ENCODE data around the gene FER1L5. TPM values are rescaled to one million over a fixed set of nuclear protein-coding genes. Genes with fewer than 3 reads are reported as not detected.

Gene FER1L5
- polyA plus RNA-seq, 1 of the 3 experiments (the other 2 are of a cell fraction): 0.02 TPM

- Histone ChIP-seq H4K20me1 (ENCODE audit: insufficient read depth) (no peaks in the 10 kb centered on the region), H3K4me3 (ENCODE audit: low read depth in 2 of 2, low read length in 1 of 2) (no peak overlapping the region), H3K36me3 (replicated peaks in 1 of 2; ENCODE audit: control insufficient read depth in 1 of 2, insufficient read depth in 2 of 2, low read length in 1 of 2) (no peaks in the 10 kb centered on the region), H3K4me1 (ENCODE audit: control insufficient read depth in 1 of 2, insufficient read depth in 2 of 2, low read depth in 1 of 2, low read length in 1 of 2) (peaks cover 0 to 17% of the 10 kb centered on the region in 2 experiments; a peak in 1 of 4 replicates), H3K27me3 (ENCODE audit: insufficient read depth) (no peaks in the 10 kb centered on the region; the same call in 1 of the 2 replicates), H3K9ac (no peak overlapping the region), H3K4me2 (no peak overlapping the region), H3F3A (replicated peaks; ENCODE audit: insufficient read depth) (no peaks in the 10 kb centered on the region), H2AFZ (ENCODE audit: low read depth) (no peak overlapping the region), H3K9me2 (no peaks in the 10 kb centered on the region), H3K9me3 (no peaks in the 10 kb centered on the region), H3K79me2 (ENCODE audit: insufficient read depth) (no peaks in the 10 kb centered on the region), H3K27ac (ENCODE audit: low read depth in 2 of 2, low read length in 1 of 2) (no peak overlapping the region)
- CTCF ChIA-PET: interaction anchor here (1.2 to 1.4 kb wide), 2 partner anchors 11 to 13 kb away, joined by 3 to 4 read pairs; no protein-coding TSS in a partner anchor
- 92% methylated on average over 2 of the region's 13 CpGs for WGBS (ENCODE audit: low lambda C conversion rate)
- POLR2A ChIA-PET: no interaction called here
- TF ChIP-seq JUND (IDR thresholded peaks at IDR 0.05): no peak
- TF ChIP-seq FOXJ3 (CRISPR knock-in tag; IDR thresholded peaks at IDR 0.05): no peak
- TF ChIP-seq RXRA (IDR thresholded peaks at IDR 0.05; ENCODE audit: borderline replicate concordance, low read depth): no peak
- no peak for TF ChIP-seq MXI1 (IDR thresholded peaks at IDR 0.05; ENCODE audit: low read depth, low read length)
- TF ChIP-seq TEAD4 (IDR thresholded peaks at IDR 0.05; ENCODE audit: borderline replicate concordance, insufficient read depth): no peak
- TF ChIP-seq CTCF (IDR thresholded peaks at IDR 0.05): no peak
- TF ChIP-seq RCOR1 (IDR thresholded peaks at IDR 0.05; ENCODE audit: low read length): no peak
- TF ChIP-seq MEF2A (IDR thresholded peaks at IDR 0.05; ENCODE audit: borderline replicate concordance, low read depth): no peak
- TF ChIP-seq USF1 (IDR thresholded peaks at IDR 0.05; ENCODE audit: borderline replicate concordance, low read depth): no peak
- no peak for TF ChIP-seq FOXM1 (IDR thresholded peaks at IDR 0.05; ENCODE audit: low read depth)
- no peak for TF ChIP-seq NRF1 (IDR thresholded peaks at IDR 0.05; ENCODE audit: low read depth, low read length)
- no peak for TF ChIP-seq RFX5 (IDR thresholded peaks at IDR 0.05; ENCODE audit: low read length)
- no peak for DNase-seq
Measured at GRCh38 chr2:96683972-96684820, 41.6 kb downstream of the FER1L5 start.

- H2AFZ ChIP-seq (ENCODE audit: low read depth): no peak overlapping the region
Measured at GRCh38 chr2:96684883-96685576, 42.5 kb downstream of the FER1L5 start.

More at GRCh38 chr2:96684883-96685576, 42.5 kb downstream of the FER1L5 start:
- H3K4me3 ChIP-seq (ENCODE audit: low read depth in 2 of 2, low read length in 1 of 2): no peak overlapping the region
- no peak overlapping the region for H3K9ac ChIP-seq
- H3K27me3 ChIP-seq (ENCODE audit: insufficient read depth): no peaks in the 10 kb centered on the region
- no peaks in the 10 kb centered on the region for H3K9me3 ChIP-seq
- peak overlapping the region in 1 of 2 experiments; percentile 50; a peak in 1 of 4 replicates for H3K27ac ChIP-seq (ENCODE audit: low read depth in 2 of 2, low read length in 1 of 2)
- no peaks in the 10 kb centered on the region for H3K79me2 ChIP-seq (ENCODE audit: insufficient read depth)
- no peaks in the 10 kb centered on the region for H4K20me1 ChIP-seq (ENCODE audit: insufficient read depth)
- no peak for TF ChIP-seq RCOR1 (IDR thresholded peaks at IDR 0.05; ENCODE audit: low read length)
- no peak for TF ChIP-seq SMC3 (IDR thresholded peaks at IDR 0.05; ENCODE audit: low read depth, low read length)
- TF ChIP-seq YY1 (IDR thresholded peaks at IDR 0.05; ENCODE audit: low read depth): no peak
- TF ChIP-seq PBX3 (IDR thresholded peaks at IDR 0.05): no peak
- TF ChIP-seq FOSL2 (IDR thresholded peaks at IDR 0.05; ENCODE audit: borderline replicate concordance, low read depth): no peak
- no peak overlapping the region for H3K4me2 ChIP-seq
- no peaks in the 10 kb centered on the region for H3F3A ChIP-seq (replicated peaks; ENCODE audit: insufficient read depth)
- no peaks in the 10 kb centered on the region for H3K36me3 ChIP-seq (replicated peaks in 1 of 2; ENCODE audit: control insufficient read depth in 1 of 2, insufficient read depth in 2 of 2, low read length in 1 of 2)
- ChIA-PET POLR2A (no interaction called here), CTCF (interaction anchor here (1.2 kb wide), 1 partner anchor 11 kb away, joined by 4 read pairs; no protein-coding TSS in a partner anchor)
- 61% methylated on average over 8 of the region's 16 CpGs for WGBS (ENCODE audit: low lambda C conversion rate)
- peaks cover 0 to 17% of the 10 kb centered on the region in 2 experiments; a peak in 1 of 4 replicates for H3K4me1 ChIP-seq (ENCODE audit: control insufficient read depth in 1 of 2, insufficient read depth in 2 of 2, low read depth in 1 of 2, low read length in 1 of 2)
- no peaks in the 10 kb centered on the region for H3K9me2 ChIP-seq
- DNase-seq: no peak
